NCI-H128 (cell line): ENCODE measurements around the gene UTP11.
"Not testable (repeated sequence)": the region's sequence is repeated elsewhere in the genome, so short reads cannot be mapped to it uniquely, and the experiment has no call there.

ENCODE experiments used
- DNase-seq: peaks from one replicate; lab custom pipeline; 2025; ENCODE audit not compliant: unreplicated experiment; lab: John Stamatoyannopoulos, UW

The UTP11 gene

GRCh38 chr1:38027201-38028104, 14.9 kb downstream of the UTP11 start:
- no peak for DNase-seq

- no peak for DNase-seq
These were observed 15.6 kb downstream of the UTP11 start for GRCh38 chr1:38028105-38028591.

DNA sequence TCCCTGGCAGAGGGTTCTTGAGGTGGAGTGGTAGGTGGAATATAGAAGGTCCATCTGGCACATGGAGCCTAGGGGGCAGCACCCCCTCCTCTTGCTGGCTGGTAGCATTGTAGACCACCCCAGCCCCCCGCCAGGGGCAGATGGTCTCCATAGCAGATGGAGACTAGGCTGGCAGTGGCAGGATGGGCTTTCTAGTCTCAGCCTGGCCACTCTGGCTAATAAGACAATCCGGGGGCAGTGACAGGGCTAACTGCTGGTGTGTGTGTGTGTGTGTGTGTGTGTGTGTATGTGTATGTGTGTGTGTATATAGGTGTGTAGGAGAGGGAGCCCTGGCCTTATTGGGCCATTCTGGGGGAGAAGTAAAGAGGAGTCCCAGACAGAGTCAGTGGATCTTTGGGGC, 16.1 kb downstream of the UTP11 start:
- no peak for DNase-seq

DNA sequence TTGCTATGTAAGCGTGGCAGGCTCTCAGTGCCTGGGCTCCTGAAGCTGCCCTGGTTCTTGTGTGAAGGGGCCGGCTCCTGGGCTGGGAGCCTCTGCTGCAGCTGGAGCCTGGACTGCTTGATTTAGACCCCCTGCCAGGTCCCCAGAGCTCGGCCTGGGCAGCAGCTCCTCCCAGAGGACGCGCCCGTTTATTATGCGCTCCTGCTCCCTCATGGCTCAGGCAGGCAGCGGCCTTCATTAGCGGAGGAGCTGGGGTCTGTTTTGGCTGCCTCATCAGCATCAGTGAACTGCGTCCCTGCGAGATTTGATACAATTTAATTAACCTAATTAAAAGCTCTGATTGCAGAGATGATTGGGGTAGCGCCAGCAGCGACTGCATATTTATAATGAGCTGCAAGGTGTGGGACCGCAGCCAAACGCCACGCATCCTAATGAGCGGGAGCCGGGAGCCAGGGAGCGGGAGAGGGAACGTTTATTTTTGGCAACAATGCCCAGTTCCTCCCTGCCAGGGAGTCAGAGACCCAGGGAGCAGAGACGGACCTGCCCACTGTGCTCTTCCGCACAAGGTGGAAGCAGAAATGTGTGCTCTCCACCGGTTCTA, 16.6 kb downstream of the UTP11 start:
- no peak for DNase-seq

GRCh38 chr1:38029685-38030511, 17.4 kb downstream of the UTP11 start:
- DNase-seq = no peak

- DNase-seq = no peak
These were observed 18.3 kb downstream of the UTP11 start for GRCh38 chr1:38030596-38031512.

DNA sequence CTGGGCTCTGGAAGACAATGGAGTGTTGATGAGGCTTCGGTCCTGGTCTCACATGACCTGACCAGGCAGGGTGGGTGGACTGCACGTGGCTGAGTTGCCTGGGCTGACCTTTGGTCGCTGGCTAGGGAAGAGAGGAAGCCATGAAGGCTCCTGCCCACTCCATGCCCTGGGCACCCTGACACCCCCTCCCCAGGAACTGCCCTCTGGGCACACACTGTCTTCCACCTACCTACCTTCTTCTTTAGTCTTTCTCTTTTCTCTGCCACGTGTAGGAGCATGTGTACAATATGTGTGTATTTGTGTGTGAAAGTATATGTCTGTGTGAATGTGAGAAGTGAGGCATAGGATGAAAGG, 19.0 kb downstream of the UTP11 start:
- DNase-seq = no peak

DNA sequence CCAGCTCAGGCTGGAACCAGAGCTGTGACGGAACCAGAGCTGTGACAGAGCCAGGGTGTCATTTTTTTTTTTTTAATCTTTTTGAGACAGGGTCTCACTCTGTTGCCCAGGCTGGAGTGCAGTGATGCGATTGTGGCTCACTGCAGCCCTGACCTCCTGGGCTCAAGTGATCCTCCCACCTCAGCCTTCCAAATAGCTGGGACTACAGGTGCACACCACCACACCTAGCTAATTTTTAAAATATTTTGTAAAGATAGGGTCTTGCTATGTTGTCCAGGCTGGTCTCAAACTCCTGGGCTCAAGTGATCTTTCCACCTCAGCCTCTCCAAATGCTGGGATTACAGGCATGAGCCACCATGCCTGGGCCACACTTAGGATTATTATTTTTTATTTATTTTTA, 20.5 kb downstream of the UTP11 start:
- DNase-seq = not testable (repeated sequence)

DNA sequence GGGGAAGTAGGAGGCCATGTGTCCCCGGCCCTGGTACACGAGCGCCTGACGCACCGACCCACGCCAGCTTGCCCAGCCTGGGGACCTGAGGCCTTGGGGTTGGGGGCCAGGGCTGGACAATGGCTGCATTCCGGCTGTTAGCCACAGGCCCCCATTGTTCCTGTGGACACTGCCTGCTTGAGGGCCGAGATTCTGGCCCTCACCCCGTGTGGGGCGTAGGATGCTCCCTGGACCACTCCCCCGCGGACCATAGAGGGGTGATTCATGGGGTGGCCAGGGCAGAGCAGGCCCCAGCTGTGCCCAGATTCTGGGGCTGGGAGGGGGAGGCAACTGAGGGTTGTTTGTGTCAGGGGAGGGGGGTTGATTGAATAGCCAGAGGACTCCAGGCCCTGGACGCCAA, 22.3 kb downstream of the UTP11 start:
- no peak for DNase-seq

- DNase-seq = no peak
These were observed 24.8 kb downstream of the UTP11 start for GRCh38 chr1:38037221-38037939.

- no peak for DNase-seq
These were observed 26.3 kb downstream of the UTP11 start for GRCh38 chr1:38038861-38039260.

- no peak for DNase-seq
These were observed 27.0 kb downstream of the UTP11 start for GRCh38 chr1:38039331-38040088.

DNA sequence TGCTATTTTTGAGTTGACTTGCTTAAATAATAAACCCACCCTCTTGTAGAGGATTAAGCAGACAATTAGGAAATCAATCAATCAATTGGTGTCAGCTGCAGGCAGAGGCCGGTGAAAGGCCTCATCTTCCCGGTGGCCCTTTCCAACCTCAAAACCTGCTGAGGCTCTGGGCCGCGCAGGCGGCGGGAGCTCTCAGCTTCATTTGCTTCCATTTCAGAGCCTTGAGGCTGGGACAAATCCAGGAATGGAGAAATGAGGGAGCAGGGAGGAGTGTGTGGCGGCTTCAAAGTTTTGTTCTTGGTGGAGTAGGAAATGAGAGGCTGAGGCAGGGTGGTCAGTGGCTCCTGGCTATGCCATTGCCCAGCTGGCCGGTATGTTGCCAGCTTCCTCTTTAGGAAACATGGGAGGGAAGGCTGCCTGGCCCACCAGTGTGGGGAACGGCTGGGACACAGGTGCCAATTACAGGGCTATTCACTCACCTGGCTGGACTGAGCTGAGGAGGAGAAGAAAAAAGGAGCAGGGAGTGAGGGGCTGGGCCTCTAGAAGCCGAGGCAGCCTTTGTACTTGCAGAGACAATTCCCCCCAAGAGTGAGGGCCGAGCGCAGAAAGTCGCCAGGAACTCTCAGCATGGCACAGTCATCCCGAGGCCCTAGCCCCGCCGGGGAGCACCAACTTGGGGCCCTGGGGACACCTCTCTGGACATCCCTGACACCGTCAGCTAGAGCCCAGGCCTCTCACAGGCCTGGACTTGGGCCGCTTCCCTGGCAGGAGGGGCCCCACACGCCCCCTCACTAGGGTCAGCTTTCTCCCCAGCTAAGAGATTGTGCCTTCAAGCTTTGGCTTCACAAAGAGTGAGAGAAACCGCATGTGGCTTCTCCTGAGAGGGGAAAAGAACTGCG, 29.7 kb downstream of the UTP11 start:
- DNase-seq = no peak

GRCh38 chr1:38043036-38043747, 30.7 kb downstream of the UTP11 start:
- no peak for DNase-seq

- DNase-seq = no peak
These were observed 32.0 kb downstream of the UTP11 start for GRCh38 chr1:38044221-38045215.
